GM19395 (cell line): Measurements from ENCODE around the gene SLC35E1.

ENCODE experiments used
- ATAC-seq: cut with Tn5 transposase; IDR thresholded peaks from one replicate; pipeline ENCODE4 v1.9.1; 2021; ENCODE audit warnings: mild to moderate bottlenecking, moderate library complexity; ENCODE audit not compliant: unreplicated experiment

The SLC35E1 gene

DNA sequence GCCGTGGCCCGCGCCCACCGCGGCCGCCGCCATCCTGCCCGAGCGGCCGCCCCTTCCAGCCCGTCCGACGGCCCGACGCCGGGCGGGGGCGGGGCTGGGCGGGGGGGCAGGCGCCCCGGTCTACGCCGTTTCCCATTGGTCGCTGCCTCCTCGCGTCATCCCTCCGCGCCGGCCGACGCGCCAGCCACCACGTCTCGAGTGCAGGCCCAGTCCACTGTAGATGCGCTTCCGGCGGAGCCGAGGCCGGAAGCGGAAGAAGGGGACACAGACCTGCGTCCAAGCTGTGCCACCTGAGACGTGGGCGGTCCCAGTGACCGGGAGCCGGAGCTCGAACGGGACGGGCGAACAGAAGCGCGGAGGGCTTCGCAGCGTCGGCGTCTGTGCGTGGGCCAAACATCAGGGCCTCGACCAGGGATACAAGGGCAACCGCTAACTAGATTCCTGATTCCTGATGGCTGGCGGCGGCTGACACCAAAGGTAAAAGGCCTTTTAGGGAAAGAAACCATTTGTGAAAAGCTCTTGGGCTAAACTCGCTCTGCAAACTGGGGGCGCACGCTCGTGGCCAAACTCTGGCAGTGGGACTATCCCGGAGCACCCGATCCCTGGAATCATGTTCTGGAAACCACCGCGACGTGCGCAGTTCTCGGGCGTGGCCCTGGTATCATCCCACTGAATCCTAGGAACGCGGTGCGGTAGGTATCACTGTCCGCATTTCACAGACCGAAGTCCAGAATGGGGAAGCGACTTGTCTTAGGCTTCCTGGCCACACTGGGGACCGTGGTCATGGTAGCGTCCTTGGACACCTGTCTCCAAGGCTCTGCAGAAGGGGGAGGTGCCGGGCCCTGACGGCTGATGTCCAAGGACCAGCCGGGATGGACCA, at the start of gene SLC35E1:
Gene SLC35E1, minus strand, starts transcription at position 84 of the 880 bp plus-strand sequence. Its CDS starts 51 bp downstream, at position 33.
- peak; percentile 76 for ATAC-seq

DNA sequence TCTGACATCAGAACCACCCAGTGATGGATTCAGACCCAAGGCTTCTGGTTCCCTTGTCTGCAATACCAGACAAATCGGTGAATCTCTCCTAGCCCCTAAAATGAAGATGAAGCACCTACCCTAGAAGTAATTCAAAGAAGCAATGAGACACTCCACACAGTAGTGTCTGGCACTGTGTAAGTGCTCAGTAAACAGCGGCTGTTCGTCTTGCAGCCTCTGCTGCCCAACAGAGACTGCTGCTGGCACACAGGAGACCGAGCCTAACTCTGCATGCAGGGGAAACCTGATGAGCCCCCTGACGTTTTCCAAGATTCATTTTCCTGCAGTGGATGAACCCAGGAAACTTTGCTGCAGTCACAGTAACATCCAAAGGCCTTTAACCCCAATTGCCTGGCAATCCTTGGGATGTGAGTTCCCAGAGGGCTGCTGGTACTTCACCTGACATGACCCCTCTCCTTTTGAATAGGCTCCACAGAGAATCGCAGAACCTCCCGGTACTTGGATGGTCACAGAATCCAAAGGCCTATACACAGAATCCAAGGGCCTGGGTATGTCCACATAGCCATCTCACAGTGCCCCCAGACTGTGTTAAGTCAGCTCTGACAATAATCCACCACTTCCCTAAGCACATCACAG, 49.1 kb upstream of the SLC35E1 start:
- ATAC-seq = no peak

DNA sequence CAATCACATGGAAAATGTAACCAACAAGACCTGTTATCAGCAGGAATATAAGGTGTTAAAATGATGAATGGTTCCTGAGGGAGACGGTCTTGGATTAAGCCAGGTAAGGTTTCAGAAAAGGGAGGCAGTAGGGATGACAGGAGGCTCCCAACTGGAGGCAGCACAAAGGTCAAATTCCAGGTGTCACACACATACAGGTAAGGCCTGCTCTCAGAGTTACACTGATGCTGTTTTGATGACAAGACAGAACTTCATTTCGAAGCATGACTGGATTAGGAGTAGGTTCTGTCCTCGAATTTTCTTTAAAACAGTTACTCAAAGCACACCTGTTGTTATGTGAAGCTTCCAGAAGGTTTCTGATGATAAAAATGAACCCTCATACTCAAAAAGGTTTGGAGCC, 48.4 kb upstream of the SLC35E1 start:
- no peak for ATAC-seq

DNA sequence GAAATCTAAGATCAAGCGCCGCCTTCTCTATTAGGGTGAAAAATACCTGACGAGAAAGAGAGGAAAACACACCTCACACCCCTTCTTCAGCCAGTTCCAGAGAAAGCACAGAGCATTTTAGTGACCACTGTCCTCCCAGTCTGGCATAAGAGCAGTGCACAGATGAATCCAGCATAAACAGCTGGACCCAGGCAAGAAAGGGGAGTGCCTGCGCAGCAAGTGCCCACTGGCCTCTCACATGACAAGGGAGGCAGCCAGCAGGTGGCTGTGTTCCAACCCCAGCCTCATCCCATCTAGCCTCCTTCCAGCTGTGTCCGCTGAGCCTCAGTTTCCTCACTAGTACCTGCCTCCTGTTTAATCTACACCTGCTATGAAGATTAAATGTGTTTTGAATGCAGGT, 47.8 kb upstream of the SLC35E1 start:
- no peak for ATAC-seq

DNA sequence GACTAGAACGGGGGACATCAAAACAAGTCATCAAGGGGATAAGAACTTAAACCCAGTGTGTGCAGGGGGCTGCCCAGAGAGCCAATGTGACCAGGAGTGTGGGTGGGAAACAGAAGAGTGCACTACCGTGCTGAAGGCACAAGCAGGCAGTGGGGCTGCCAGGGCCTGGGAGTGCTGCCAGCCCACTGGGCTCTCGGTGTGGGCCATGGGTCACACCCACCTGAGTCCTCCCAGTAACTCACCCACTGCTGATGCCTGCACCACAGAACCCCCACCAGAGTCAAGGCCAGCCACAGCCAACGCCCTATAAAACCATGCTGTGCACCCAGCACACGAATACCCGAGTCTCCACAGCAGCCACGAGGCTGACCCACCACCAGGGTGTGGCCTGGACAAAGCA, 47.2 kb upstream of the SLC35E1 start:
- no peak for ATAC-seq

DNA sequence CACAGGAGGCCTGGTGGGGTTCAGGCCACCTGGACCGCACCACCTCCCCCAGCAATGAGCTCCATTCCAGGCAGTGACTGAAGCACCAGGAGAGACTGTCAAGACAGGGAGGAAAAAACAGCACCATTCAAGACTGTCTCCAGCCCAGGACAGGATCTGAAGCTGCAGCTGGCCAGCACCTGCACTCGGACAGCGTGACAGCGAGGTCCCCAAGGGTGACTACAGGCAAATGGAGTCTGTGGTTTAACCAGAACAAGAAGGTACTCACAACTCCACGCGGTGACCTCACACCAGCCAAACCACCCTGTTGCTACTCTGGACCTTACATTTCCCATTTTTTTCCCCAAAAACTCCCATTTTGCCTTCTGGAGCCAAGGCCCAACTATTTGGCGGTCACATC, 46.0 kb upstream of the SLC35E1 start:
- no peak for ATAC-seq

DNA sequence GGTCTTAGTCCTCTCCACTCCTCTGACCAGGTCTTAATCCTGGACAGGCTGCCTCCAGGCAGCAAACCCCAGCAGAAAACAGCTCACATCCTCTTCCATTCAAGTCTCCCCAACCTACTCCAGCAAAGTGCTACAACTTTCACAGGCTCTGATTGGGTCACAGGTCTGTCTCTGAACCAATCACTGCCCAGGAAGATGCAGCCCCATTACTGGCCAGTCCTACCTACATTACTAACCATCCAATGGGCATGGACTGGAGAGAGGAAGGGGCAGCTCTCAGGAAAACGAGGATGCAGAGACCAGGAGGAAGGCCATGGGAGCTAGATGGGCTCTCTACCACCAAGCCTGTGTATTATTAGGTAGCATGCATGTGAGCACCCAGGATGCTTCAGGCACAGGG, 43.6 kb upstream of the SLC35E1 start:
- no peak for ATAC-seq

DNA sequence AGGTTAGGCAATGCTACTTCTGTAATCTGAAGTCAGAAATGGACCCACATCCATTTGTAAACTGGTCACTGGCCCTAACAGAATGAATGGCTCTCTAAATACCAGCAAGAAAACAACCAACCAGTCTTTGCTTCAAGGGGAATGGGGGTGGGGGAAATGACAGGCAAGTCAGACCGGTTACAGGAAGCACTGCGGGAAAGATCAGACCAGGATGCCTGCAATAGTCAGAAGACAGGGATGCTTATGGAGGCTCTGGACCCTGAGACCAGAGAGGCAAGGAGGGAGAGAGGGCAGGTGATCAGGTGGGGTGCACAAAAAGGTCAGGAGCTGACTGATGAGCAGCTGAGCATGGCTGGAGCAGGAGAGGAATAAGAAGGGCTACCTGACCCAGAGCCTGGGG, 42.7 kb upstream of the SLC35E1 start:
- no peak for ATAC-seq

DNA sequence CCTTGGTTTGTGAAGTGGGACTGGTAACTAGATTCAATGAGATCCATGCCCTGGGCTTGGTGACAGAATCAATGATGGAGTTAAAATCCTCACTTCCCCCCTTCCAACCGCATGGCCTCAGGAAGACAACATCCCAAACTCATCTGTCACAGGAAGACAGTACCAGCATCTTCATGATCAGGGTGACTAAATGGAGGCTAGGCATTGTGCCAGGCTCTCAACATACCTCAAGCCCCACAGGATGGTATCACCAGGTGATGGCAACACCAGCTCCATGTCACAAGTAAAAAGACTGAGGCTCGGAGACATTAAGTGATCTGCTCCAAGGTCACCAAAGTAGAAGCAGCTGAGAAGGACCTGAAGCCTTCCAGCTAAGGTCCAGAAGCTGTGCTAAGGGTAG, 41.6 kb upstream of the SLC35E1 start:
- no peak for ATAC-seq

DNA sequence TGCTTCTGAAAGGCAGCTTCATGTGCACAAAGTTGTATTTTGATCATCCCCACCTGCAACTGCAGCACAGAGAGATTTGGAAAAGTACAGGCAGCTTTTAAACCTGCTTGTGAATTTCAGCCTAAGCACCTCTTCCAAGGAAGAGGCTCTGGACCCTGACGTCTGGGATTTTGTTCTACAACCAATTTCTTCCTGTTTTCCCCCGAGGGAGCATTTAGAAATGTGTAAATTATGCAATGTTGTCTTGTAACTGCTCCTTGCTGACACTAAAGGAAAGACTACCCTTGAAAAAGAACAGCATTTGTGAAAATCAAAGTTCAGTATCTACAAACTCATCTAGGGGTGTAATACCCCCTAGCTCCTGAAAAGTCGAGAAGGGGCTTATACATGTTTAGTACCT, 40.4 kb upstream of the SLC35E1 start:
- ATAC-seq = no peak

DNA sequence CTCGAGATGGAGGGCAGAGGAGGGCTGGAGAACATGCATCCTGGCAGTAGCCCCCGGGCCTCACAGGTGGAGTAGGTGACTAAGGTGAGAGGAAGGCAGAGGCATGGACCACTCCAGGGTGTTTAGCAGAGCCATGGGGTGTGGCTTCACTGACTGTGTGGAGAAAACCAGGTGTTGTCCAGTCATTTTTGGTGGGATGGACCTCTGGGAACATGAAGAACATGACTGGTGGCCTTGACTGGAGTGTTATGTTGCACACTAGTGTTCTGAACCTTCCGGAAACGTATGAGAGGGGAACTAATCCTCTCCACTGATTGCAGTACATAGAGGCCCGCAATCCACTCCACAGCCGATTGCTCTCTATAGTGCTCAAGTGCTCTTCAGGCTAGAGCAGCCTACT, 38.9 kb upstream of the SLC35E1 start:
- no peak for ATAC-seq

DNA sequence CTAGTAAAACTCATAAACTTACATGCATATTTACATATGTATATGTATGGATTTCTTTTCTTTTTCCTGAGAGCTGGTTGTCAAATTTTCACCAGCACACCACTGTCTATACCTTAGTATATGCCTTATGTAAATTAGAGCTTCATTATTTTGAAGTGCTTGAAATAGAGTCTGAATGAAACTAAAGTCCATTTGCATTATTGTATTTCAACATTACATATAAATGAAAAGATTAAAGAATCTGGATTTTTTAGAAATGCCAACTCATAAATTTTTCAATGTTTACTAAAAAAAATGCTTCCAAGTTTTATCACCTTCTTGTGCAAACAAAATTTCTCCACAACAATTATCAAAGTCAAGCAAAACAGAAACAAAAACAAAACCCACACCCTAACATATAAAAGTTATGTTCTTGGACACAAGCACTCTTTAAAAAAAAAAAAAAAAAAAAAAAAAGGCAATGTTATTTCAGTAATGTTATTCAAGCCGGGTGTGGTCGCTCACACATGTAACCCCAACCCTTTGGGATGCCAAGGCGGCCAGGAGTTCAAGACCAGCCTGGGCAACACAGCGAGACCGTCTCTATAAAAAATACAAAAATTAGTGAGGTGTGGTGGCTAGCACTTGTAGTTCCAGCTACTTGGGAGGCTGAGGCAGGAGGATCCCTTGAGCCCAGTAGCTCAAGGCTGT, 37.4 kb upstream of the SLC35E1 start:
- no peak for ATAC-seq

DNA sequence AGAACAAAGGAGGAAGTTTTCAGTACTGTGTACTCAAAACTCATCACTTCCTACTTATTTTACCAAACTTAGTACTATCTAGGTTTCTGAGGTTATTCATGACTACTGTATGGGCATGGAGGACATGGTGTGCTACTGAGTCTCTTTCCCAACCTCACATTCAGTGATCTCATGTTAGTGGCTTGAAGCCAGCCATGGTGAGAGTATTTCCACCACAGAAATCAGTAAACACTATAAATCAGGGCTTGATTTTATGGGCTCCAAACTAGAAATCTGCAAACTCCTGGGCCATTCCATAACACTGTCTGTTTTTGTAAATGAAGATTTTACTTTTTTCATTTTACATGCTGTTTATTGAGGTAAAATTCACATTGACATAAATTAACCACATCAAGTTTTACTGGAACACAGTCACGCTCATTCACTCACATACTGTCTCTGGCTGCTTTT, 36.1 kb upstream of the SLC35E1 start:
- no peak for ATAC-seq

DNA sequence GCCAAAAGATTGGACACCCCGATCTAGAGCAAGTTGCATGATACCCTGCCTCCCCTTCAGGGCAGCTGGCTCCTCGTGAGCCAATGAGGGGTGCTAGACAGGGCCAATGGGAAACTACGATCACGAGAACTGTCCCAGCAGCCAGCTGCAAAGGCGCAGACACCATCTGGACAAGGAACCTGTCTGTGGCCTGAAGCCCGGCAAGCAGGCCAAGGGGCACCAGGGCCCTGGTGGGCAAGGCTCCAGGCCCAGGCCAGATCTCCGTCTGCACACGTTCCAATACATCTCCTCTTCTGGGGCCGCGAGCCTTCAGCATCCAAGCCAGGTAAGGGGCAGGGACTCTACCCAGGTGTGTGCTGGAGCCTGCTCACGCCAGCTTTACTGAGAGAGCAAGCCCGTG, 35.6 kb upstream of the SLC35E1 start:
- no peak for ATAC-seq

DNA sequence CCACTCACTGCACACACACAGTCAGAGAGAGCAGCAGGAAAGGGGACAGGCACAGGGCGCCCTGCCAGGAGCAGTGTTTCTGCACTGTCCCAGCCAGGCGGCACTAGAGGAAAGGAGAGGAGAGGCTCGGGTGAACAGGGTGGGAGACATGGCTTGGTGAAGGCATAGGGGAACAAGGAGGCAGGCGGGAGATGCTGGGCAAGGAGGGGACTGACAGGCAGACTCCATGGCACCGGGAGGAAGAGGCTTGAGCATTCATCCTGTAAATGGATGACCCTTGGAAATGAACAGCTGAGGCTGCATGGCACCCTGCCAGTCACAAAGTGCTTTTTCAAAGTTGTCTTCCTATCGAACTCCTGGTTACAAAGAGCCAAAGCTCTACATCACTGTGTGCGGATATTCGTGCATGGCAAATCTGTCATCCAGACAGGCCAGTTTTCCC, 33.4 kb upstream of the SLC35E1 start:
- ATAC-seq = no peak

DNA sequence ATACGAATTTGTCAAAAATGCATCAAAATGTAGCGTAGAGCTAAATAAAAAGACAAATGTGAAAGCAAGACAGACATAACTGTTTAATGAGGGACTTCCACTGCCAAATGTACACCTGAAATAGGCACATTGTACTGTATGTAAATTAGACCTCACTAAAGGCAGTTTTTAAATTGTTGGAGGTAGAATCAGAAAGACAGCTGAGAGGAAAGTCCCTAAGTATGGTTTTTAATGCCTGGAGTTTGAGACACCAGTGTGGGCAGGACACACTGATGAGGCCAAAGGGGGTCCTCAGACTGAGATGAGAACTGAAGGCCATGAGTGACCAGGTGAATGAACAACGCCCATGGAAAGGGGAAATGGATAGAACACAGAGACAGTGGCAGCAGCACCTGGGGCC, 32.9 kb upstream of the SLC35E1 start:
- ATAC-seq = no peak

DNA sequence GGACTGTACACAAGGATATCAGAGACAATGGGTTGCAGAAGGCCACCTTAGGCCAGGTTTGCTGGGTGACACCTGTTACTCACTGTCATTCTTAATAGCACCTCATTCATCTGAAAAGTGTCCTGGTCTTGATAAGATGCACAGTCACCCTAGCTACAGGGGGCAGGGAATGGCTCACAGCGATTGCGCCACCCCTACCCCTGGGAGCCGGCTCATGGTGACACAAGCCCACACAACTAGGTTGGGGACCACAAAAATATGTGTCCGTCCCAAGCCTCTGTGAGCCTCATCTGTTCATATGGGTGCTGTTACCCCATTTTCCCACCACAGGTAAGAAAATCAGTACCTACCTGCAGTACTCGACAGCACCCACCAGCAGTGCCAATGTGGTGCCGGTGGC, 32.4 kb upstream of the SLC35E1 start:
- no peak for ATAC-seq

DNA sequence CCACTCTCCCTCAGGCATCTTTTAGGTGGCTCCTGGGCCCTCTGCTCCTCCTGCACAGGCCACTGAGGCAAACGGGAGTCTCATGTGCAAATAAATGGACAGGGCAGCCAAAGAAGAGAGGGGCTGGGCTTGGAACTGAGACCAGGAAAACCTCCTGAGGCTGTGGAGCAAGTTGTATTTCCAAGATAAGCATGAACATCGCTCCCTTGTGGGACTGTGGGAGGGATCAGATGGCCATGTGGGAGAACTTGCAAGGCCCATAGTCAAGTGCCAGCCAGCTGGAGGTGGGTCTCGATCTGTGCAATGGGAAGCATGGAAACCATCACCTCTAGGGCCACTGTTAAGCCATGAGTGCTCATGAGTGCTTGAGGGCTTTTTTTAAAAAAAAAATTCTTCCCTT, 30.9 kb upstream of the SLC35E1 start:
- ATAC-seq = no peak

DNA sequence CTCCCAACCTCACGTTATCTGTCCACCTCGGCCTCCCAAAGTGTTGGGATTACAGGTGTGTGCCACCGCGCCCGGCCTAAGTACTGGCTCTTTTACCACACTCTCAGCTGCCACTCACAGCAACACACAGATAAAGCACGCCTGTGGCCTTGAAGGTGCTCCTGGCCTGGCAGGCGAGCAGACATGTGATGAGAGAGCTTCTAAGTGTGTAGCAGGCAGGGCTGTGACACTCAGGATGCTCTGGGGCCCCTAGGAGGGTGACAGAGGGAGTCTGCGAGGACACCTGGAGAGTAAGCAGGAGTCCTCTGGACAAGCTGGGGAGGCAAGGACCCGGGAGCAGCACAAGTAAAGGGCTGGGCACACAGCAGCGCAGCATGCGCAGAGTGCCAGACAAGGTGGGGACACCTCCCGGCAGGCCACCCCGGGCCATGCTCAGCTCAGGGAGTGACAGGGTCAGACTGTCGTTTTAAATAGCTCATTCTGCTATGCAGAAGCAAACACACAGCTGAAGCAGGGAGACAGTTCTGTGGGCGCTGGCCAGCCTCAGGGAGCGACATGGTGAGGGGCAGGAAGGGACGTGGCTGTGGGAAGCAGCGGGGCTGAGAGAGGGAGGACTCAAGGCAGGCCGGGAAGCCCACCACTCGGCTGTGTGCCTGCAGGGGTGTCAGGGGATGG, 29.3 kb upstream of the SLC35E1 start:
- ATAC-seq = no peak

DNA sequence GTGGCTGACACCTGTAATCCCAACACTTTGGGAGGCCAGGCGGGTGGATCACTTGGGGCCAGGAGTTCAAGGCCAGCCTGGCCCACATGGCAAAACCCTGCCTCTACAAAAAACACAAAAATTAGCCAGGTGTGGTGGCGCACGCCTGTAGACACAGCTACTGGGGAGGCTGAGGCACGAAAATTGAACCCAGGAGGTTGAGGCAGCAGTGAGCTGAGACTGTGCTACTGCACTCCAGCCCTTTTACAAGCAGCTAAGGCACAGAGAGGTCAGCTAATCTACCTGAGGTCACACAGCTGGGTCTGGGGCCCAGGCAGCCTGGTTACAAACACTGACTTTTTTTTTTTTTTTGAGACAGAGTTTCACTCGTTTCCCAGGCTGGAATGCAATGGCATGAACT, 28.6 kb upstream of the SLC35E1 start:
- ATAC-seq = no peak

DNA sequence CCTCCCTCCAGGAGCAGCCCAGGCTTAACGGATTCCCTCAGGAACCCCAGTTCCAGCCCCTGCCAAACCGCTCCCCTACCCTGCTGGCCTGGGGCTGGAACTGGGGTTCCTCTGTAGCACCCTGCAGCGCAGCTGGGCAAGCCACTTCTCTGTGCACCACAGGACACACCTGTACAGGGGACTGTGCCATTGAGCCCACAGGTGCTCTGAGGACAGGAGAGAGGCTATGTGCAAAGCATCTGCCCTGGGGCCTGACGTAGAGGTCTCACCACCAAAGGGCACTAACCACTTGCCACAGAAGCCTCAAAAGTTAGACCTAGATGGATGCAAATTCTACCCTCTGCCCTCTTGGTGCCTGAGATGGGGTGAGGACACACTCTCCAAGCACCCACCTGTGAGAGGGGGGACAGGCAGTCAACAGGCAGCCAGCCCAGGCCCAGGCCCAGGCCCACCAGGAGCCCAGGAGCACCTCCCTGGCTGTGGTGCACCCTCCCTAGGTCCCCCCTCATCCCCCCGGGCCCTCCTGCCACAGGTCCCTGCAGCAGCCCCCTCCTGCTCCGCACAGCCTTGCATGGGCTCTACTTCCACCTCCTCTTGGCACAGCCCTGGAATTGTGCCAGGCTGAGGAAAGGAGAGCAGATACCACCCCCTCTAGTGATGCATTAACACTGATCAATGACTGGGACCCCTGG, 27.6 kb upstream of the SLC35E1 start:
- ATAC-seq = no peak
